HS-5 (cell line): Measurements from ENCODE around the gene PKD2L1.
A peak's percentile ranks its signal among the peaks of the same experiment; 100 is the strongest.

Experiments
- DNase-seq: peaks from one replicate; pipeline ENCODE4 v3.0.0-alpha.2; 2012; ENCODE audit warnings: low read depth

PKD2L1 gene

GRCh38 chr10:100356067-100357017 lies 26.3 kb upstream of the PKD2L1 start:
- DNase-seq = no peak

GRCh38 chr10:100355086-100355485 lies 25.1 kb upstream of the PKD2L1 start:
- DNase-seq = no peak

- DNase-seq = no peak
Measured at GRCh38 chr10:100353770-100354485, 23.9 kb upstream of the PKD2L1 start.

- DNase-seq = no peak
Measured at GRCh38 chr10:100350914-100351485, 21.0 kb upstream of the PKD2L1 start.

GRCh38 chr10:100349672-100350071 lies 19.6 kb upstream of the PKD2L1 start:
- no peak for DNase-seq

GRCh38 chr10:100349087-100349486 lies 19.1 kb upstream of the PKD2L1 start:
- DNase-seq = no peak

- no peak for DNase-seq
Measured at GRCh38 chr10:100348389-100348927, 18.4 kb upstream of the PKD2L1 start.

- DNase-seq = no peak
Measured at GRCh38 chr10:100347568-100348195, 17.7 kb upstream of the PKD2L1 start.

GRCh38 chr10:100346765-100347567 lies 16.9 kb upstream of the PKD2L1 start, which contains the start of gene SCD:
SCD (plus strand) TSS chr10:100347233; CDS start chr10:100347505, 272 bp downstream.
- DNase-seq = peak; percentile 68

- DNase-seq = no peak
Measured at GRCh38 chr10:100346351-100346764, 16.3 kb upstream of the PKD2L1 start.

- DNase-seq = peak; percentile 37
Measured at GRCh38 chr10:100345570-100346330, 15.7 kb upstream of the PKD2L1 start.

- no peak for DNase-seq
Measured at GRCh38 chr10:100344241-100344788, 14.3 kb upstream of the PKD2L1 start.

- no peak for DNase-seq
Measured at GRCh38 chr10:100342627-100342972, 12.6 kb upstream of the PKD2L1 start.

- DNase-seq = no peak
Measured at GRCh38 chr10:100341953-100342626, 12.1 kb upstream of the PKD2L1 start.

- DNase-seq = no peak
Measured at GRCh38 chr10:100340948-100341847, 11.2 kb upstream of the PKD2L1 start.

- DNase-seq = no peak
Measured at GRCh38 chr10:100339236-100339635, 9.2 kb upstream of the PKD2L1 start.

- no peak for DNase-seq
Measured at GRCh38 chr10:100338434-100339036, 8.5 kb upstream of the PKD2L1 start.

GRCh38 chr10:100334762-100335161 lies 4.7 kb upstream of the PKD2L1 start:
- DNase-seq = no peak
